ENCODE results near the gene DAB2IP. TPM values are rescaled to one million over a fixed set of nuclear protein-coding genes. Genes with fewer than 3 reads are reported as not detected.

DAB2IP gene
- total RNA-seq, 2 donors from 2014 or later: 70.7 to 71.0 TPM

GRCh38 chr9:121751686-121752445 lies 100.4 kb downstream of the DAB2IP start:
- peaks cover 23% of the 10 kb centered on the region for H3K4me1 Mint-ChIP-seq
- TF ChIP-seq CTCF (conservative IDR thresholded peaks at IDR 0.05): no peak
- no peak overlapping the region for H3K4me3 Mint-ChIP-seq
- Histone ChIP-seq H3K9me3 (ENCODE audit: control insufficient read depth, low read length) (no peaks in the 10 kb centered on the region), H3K4me1 (ENCODE audit: control insufficient read depth, insufficient read depth, low read length) (peaks cover 8% of the 10 kb centered on the region), H3K36me3 (ENCODE audit: control insufficient read depth, insufficient read depth, low read length) (no peaks in the 10 kb centered on the region), H3K9ac (ENCODE audit: extremely low read depth, low read length, poor library complexity, severe bottlenecking) (no peak overlapping the region), H3K27ac (ENCODE audit: low read depth, low read length) (no peak overlapping the region), H3K4me3 (ENCODE audit: low read length) (no peak overlapping the region), H3K27me3 (ENCODE audit: control insufficient read depth, insufficient read depth, low read length, poor library complexity, severe bottlenecking) (no peaks in the 10 kb centered on the region)
- H3K27me3 Mint-ChIP-seq (ENCODE audit: insufficient read depth): no peaks in the 10 kb centered on the region
- no peaks in the 10 kb centered on the region for H3K9me3 Mint-ChIP-seq
- WGBS, 2 experiments (ENCODE audit: insufficient coverage in 1 of 2, insufficient read length in 1 of 2): 89 to 95% methylated on average over 6 to 13 of the region's 13 CpGs
- H3K36me3 Mint-ChIP-seq (ENCODE audit: low read depth): no peaks in the 10 kb centered on the region
- DNase-seq: no peak
- H3K27ac Mint-ChIP-seq: peak overlapping the region; percentile 33

- H3K27ac Mint-ChIP-seq: no peak overlapping the region
- no peak overlapping the region for H3K4me3 Mint-ChIP-seq
- Histone ChIP-seq H3K4me3 (ENCODE audit: low read length) (no peak overlapping the region), H3K36me3 (ENCODE audit: control insufficient read depth, insufficient read depth, low read length) (no peaks in the 10 kb centered on the region), H3K27me3 (ENCODE audit: control insufficient read depth, insufficient read depth, low read length, poor library complexity, severe bottlenecking) (no peaks in the 10 kb centered on the region), H3K4me1 (ENCODE audit: control insufficient read depth, insufficient read depth, low read length) (peaks cover 8% of the 10 kb centered on the region), H3K9ac (ENCODE audit: extremely low read depth, low read length, poor library complexity, severe bottlenecking) (no peak overlapping the region), H3K9me3 (ENCODE audit: control insufficient read depth, low read length) (no peaks in the 10 kb centered on the region), H3K27ac (ENCODE audit: low read depth, low read length) (no peak overlapping the region)
- no peak for DNase-seq
- TF ChIP-seq CTCF (conservative IDR thresholded peaks at IDR 0.05): no peak
- H3K36me3 Mint-ChIP-seq (ENCODE audit: low read depth): no peaks in the 10 kb centered on the region
- 93 to 98% methylated on average over 5 to 9 of the region's 9 CpGs for WGBS, 2 experiments (ENCODE audit: insufficient coverage in 1 of 2, insufficient read length in 1 of 2)
- H3K4me1 Mint-ChIP-seq: peaks cover 21% of the 10 kb centered on the region
- H3K27me3 Mint-ChIP-seq (ENCODE audit: insufficient read depth): no peaks in the 10 kb centered on the region
- no peaks in the 10 kb centered on the region for H3K9me3 Mint-ChIP-seq
Measured at GRCh38 chr9:121752929-121753328, 101.5 kb downstream of the DAB2IP start.

- Mint-ChIP-seq H3K4me3 (no peak overlapping the region), H3K36me3 (ENCODE audit: low read depth) (peaks cover 4% of the 10 kb centered on the region), H3K4me1 (peaks cover 18% of the 10 kb centered on the region), H3K27me3 (ENCODE audit: insufficient read depth) (no peaks in the 10 kb centered on the region), H3K9me3 (no peaks in the 10 kb centered on the region), H3K27ac (no peak overlapping the region)
- no peak for DNase-seq
- H3K4me1 ChIP-seq (ENCODE audit: control insufficient read depth, insufficient read depth, low read length): peaks cover 8% of the 10 kb centered on the region
- H3K4me3 ChIP-seq (ENCODE audit: low read length): no peak overlapping the region
- H3K27ac ChIP-seq (ENCODE audit: low read depth, low read length): no peak overlapping the region
- no peaks in the 10 kb centered on the region for H3K9me3 ChIP-seq (ENCODE audit: control insufficient read depth, low read length)
- TF ChIP-seq CTCF (conservative IDR thresholded peaks at IDR 0.05): no peak
- H3K36me3 ChIP-seq (ENCODE audit: control insufficient read depth, insufficient read depth, low read length): no peaks in the 10 kb centered on the region
- WGBS, 2 experiments (ENCODE audit: insufficient coverage in 1 of 2, insufficient read length in 1 of 2): 92 to 100% methylated on average over 3 to 12 of the region's 12 CpGs
- H3K9ac ChIP-seq (ENCODE audit: extremely low read depth, low read length, poor library complexity, severe bottlenecking): no peak overlapping the region
- H3K27me3 ChIP-seq (ENCODE audit: control insufficient read depth, insufficient read depth, low read length, poor library complexity, severe bottlenecking): no peaks in the 10 kb centered on the region
Measured at GRCh38 chr9:121753802-121754654, 102.6 kb downstream of the DAB2IP start.
